ENCODE data around the gene ZFP92. TPM values are rescaled to one million over a fixed set of nuclear protein-coding genes. Genes with fewer than 3 reads are reported as not detected.
A peak's percentile ranks its signal among the peaks of the same experiment; 100 is the strongest.
"Not testable (repeated sequence)": the region's sequence is repeated elsewhere in the genome, so short reads cannot be mapped to it uniquely, and the experiment has no call there.

Gene ZFP92
- total RNA-seq, 3 donors from 2014 or later = 0.29 to 1.6 (median 1.3) TPM

GRCh38 chrX:153398275-153398960, 12.9 kb upstream of the ZFP92 start:
- DNase-seq (ENCODE audit: low spot score in 2 of 2) = no peak
- Histone ChIP-seq H3K9me3 (peaks cover 0 to 7% of the 10 kb centered on the region in 2 donors), H3K4me3 (no peak overlapping the region), H3K36me3 (no peaks in the 10 kb centered on the region), H3K4me1 (no peaks in the 10 kb centered on the region), H3K27me3 (peaks cover 0 to 52% of the 10 kb centered on the region in 2 donors), H3K27ac (no peak overlapping the region)
- no peak for TF ChIP-seq CTCF (IDR thresholded peaks at IDR 0.05)
- TF ChIP-seq POLR2A (IDR thresholded peaks at IDR 0.05) = no peak
- no peak for TF ChIP-seq POLR2AphosphoS5 (IDR thresholded peaks at IDR 0.05)
- intact Hi-C loops (cut with DNase I; ENCODE audit: low total_unique reads) = no loop called here

GRCh38 chrX:153400146-153401132, 10.8 kb upstream of the ZFP92 start:
- H3K4me3 ChIP-seq = no peak overlapping the region
- no peak overlapping the region for H3K27ac ChIP-seq
- DNase-seq (ENCODE audit: low spot score in 2 of 2) = no peak
- no peak for TF ChIP-seq POLR2A (IDR thresholded peaks at IDR 0.05)
- peak in 1 of 3 donors; percentile 18 for TF ChIP-seq CTCF (IDR thresholded peaks at IDR 0.05)
- H3K4me1 ChIP-seq = no peaks in the 10 kb centered on the region
- intact Hi-C loops (cut with DNase I; ENCODE audit: low total_unique reads) = no loop called here
- no peaks in the 10 kb centered on the region for H3K36me3 ChIP-seq
- peaks cover 0 to 41% of the 10 kb centered on the region in 2 donors for H3K27me3 ChIP-seq
- peaks cover 0 to 7% of the 10 kb centered on the region in 2 donors for H3K9me3 ChIP-seq

GRCh38 chrX:153401133-153401764, 10.0 kb upstream of the ZFP92 start, which contains the start of gene PNMA6E:
Gene PNMA6E (minus strand): TSS chrX:153401350. CDS start chrX:153398849, 2,501 bp downstream.
- H3K36me3 ChIP-seq = no peaks in the 10 kb centered on the region
- TF ChIP-seq POLR2AphosphoS5 (IDR thresholded peaks at IDR 0.05) = no peak
- no peak for TF ChIP-seq POLR2A (IDR thresholded peaks at IDR 0.05)
- no peak for TF ChIP-seq CTCF (IDR thresholded peaks at IDR 0.05)
- H3K9me3 ChIP-seq = peaks cover 0 to 7% of the 10 kb centered on the region in 2 donors
- intact Hi-C loops (cut with DNase I; ENCODE audit: low total_unique reads) = no loop called here
- no peak within 1 kb of the TSS for H3K27ac ChIP-seq
- H3K27me3 ChIP-seq = peaks cover 0 to 41% of the 10 kb centered on the region in 2 donors
- no peak for DNase-seq (ENCODE audit: low spot score in 2 of 2)
- H3K4me1 ChIP-seq = no peaks in the 10 kb centered on the region
- no peak within 1 kb of the TSS for H3K4me3 ChIP-seq

- H3K9me3 ChIP-seq; intact Hi-C loops (cut with DNase I; ENCODE audit: low total_unique reads); H3K4me1 ChIP-seq; DNase-seq (ENCODE audit: low spot score in 2 of 2); H3K4me3 ChIP-seq; H3K36me3 ChIP-seq; H3K27ac ChIP-seq: not testable (repeated sequence)
- H3K27me3 ChIP-seq = peaks cover 0 to 31% of the 10 kb centered on the region in 2 donors
Observed at GRCh38 chrX:153404333-153404732, 6.9 kb upstream of the ZFP92 start.

- TF ChIP-seq CTCF (IDR thresholded peaks at IDR 0.05) (no peak), POLR2A (IDR thresholded peaks at IDR 0.05) (no peak), POLR2AphosphoS5 (IDR thresholded peaks at IDR 0.05) (no peak)
Observed at GRCh38 chrX:153405426-153405825, 5.8 kb upstream of the ZFP92 start.

More at GRCh38 chrX:153405426-153405825, 5.8 kb upstream of the ZFP92 start:
- intact Hi-C loops (cut with DNase I; ENCODE audit: low total_unique reads) = no loop called here
- Histone ChIP-seq H3K36me3 (no peaks in the 10 kb centered on the region), H3K4me1 (no peaks in the 10 kb centered on the region), H3K27me3 (peaks cover 0 to 31% of the 10 kb centered on the region in 2 donors), H3K4me3 (no peak overlapping the region), H3K9me3 (peaks cover 0 to 7% of the 10 kb centered on the region in 2 donors), H3K27ac (no peak overlapping the region)
- DNase-seq (ENCODE audit: low spot score in 2 of 2) = no peak
